ACC112 (cell line): Measurements from ENCODE around the gene KYAT1.

Experiments used
- H2AFZ ChIP-seq: fragments of 200-600 bp; sonication (generic); one replicate; pipeline ENCODE4 v1.6.0; 2017; ENCODE audit warnings: antibody characterized with exemption, low read length; ENCODE audit not compliant: unreplicated experiment
- H3K27ac ChIP-seq: fragments of 200-600 bp; sonication (generic); 2 replicates; pipeline ENCODE4 v1.5.1; 2014; ENCODE audit warnings: low read depth, mild to moderate bottlenecking, antibody characterized with exemption, low read length, moderate library complexity
- H3K27me3 ChIP-seq: fragments of 200-600 bp; sonication (generic); 2 replicates; pipeline ENCODE4 v1.6.1; 2014; ENCODE audit warnings: mild to moderate bottlenecking, antibody characterized with exemption, low read length, moderate library complexity, mixed read lengths; ENCODE audit not compliant: insufficient read depth
- H3K36me3 ChIP-seq: fragments of 200-600 bp; sonication (generic); 2 replicates; pipeline ENCODE4 v1.6.1; 2016; ENCODE audit warnings: mild to moderate bottlenecking, antibody characterized with exemption, low read length, moderate library complexity, mixed read lengths; ENCODE audit not compliant: insufficient read depth
- H3K4me1 ChIP-seq: fragments of 200-600 bp; sonication (generic); one replicate; pipeline ENCODE4 v1.6.1; 2016; ENCODE audit warnings: low read length, mixed read lengths; ENCODE audit not compliant: insufficient read depth, unreplicated experiment, control insufficient read depth
- H3K4me3 ChIP-seq: fragments of 200-600 bp; sonication (generic); 2 replicates; pipeline ENCODE4 v1.5.1; 2014; ENCODE audit warnings: mild to moderate bottlenecking, low read depth, low read length
- H3K79me2 ChIP-seq: fragments of 200-600 bp; sonication (generic); one replicate; pipeline ENCODE4 v1.6.0; 2016; ENCODE audit warnings: low read length; ENCODE audit not compliant: control insufficient read depth, unreplicated experiment, insufficient read depth

The KYAT1 gene

DNA sequence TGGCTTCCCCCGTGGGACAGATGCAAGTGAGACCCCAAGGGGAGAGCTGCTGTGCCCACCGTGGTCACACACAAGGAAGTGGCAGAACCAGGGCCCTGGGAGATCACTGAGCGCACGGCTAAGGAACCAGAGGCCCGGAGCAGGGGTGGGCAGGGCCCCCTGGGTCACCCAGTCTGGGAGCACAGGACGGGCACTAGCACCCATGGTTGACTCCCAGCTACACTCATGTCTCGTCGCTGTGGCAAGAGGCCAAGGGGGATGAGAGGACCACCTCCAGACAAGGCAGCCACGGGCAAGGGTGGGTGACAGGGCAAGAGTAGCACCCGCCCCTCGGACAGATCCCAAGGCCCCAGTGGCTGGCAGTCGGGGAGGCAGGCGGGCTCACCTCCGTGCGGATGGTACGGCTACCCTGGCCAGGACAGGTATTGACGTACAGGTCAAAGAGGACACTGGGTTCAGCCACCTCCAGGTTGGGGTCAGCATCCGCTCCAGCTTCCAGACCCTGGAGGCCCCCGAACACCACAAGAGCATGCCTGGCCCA is 58.3 kb downstream of the KYAT1 start:
- Histone ChIP-seq H3K4me3 (no peak overlapping the region), H2AFZ (no peak overlapping the region), H3K27ac (no peak overlapping the region), H3K36me3 (peaks cover 9% of the 10 kb centered on the region; the same call in 1 of the 2 replicates), H3K27me3 (no peaks in the 10 kb centered on the region), H3K79me2 (peaks cover 5% of the 10 kb centered on the region), H3K4me1 (peaks cover 6% of the 10 kb centered on the region)

DNA sequence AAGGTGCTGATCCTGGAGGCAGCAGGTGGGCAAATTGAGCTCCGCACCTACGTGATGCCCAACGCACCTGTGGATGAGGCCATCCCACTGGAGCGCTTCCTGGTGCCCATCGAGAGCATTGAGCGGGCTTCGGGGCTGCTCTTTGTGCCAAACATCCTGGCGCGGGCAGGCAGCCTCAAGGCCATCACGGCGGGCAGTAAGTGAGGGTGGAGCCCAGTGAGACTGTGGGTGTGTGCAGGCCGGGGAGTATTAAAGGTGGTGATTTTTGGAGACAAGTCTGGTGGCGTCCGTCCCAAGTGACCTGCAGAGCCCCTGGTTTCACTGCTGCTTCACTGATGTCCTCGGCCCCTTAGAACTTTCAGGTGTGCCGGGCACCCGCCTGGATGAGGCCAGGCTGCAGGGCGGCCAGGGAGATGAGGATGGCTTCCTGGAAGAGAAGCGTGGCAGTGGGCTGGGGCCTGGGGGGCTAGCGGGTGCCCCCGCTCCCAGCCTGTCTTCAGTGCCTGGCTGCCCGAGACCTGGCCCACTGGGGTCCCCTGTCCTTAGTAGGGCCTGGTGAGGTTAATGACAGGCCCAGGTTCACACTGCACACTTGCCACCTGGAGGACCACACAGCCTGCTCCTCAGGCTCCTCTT is 59.2 kb downstream of the KYAT1 start:
- Histone ChIP-seq H3K4me1 (peaks cover 5% of the 10 kb centered on the region), H2AFZ (no peak overlapping the region), H3K36me3 (peaks cover 9% of the 10 kb centered on the region; the same call in 1 of the 2 replicates), H3K79me2 (peaks cover 3% of the 10 kb centered on the region), H3K27ac (no peak overlapping the region), H3K27me3 (no peaks in the 10 kb centered on the region), H3K4me3 (no peak overlapping the region)

GRCh38 chr9:128821584-128822406 is 60.0 kb downstream of the KYAT1 start:
- H3K36me3 ChIP-seq = peaks cover 4% of the 10 kb centered on the region; the same call in 1 of the 2 replicates
- no peak overlapping the region for H3K27ac ChIP-seq
- peaks cover 3% of the 10 kb centered on the region for H3K79me2 ChIP-seq
- H3K27me3 ChIP-seq = no peaks in the 10 kb centered on the region
- no peak overlapping the region for H2AFZ ChIP-seq
- peaks cover 5% of the 10 kb centered on the region for H3K4me1 ChIP-seq
- no peak overlapping the region for H3K4me3 ChIP-seq

GRCh38 chr9:128820665-128821583 is 60.8 kb downstream of the KYAT1 start:
- Histone ChIP-seq H3K4me1 (peaks cover 5% of the 10 kb centered on the region), H3K36me3 (peaks cover 4% of the 10 kb centered on the region; the same call in 1 of the 2 replicates), H3K79me2 (peaks cover 3% of the 10 kb centered on the region), H2AFZ (no peak overlapping the region), H3K27me3 (no peaks in the 10 kb centered on the region), H3K27ac (no peak overlapping the region), H3K4me3 (no peak overlapping the region)

DNA sequence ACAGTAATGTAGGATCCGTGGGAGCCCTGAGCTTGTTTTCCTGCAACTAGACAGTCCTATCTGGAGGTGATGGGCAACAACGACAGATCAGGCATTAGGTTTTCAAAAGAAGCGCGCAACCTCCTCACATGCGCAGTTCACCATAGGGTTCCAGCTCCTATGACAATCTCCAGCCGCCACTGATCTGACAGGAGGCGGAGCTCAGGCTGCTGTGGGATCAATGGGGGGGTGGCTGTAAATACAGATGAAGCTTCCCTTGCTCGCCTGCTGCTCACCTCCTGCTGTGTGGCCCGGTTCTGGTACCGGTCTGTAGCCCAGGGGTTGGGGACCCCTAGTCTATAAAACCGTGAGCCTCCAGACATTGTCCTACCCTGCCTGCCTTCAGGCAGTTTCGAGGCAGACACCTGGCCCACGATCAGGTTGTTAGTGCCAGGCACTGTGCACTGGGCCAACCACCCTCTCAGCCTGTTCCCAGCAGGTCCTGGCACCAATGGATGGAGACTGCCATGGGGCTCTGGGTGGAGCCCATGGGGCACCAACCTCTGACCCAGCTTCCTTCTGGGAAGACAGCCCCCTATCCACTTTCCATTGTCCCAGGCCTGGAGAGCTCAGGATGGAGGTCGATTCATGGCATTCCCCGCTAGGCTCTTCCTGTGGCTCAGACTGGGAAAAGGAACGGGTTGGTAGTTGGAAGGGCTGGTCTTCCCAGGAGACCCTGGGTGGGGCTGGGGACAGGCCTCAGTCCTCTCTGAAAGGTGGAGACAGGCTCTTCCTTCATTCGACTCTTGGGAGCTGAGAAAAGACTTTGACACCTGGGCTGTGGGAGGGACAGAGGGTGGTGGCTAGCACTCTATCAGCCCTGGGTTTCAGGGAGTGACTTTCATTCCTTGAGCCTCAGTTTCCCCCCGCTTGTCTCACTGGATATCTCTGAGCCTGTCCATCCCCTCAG is 61.8 kb downstream of the KYAT1 start:
- Histone ChIP-seq H3K36me3 (peaks cover 4% of the 10 kb centered on the region; the same call in 1 of the 2 replicates), H3K4me3 (peak overlapping the region; percentile 94; the same call in 1 of the 2 replicates), H3K79me2 (peaks cover 3% of the 10 kb centered on the region), H3K4me1 (peaks cover 5% of the 10 kb centered on the region), H3K27me3 (no peaks in the 10 kb centered on the region), H2AFZ (no peak overlapping the region), H3K27ac (no peak overlapping the region)

GRCh38 chr9:128818839-128819715 is 62.7 kb downstream of the KYAT1 start:
- peak overlapping the region; percentile 94 for H3K4me3 ChIP-seq
- peaks cover 5% of the 10 kb centered on the region for H3K4me1 ChIP-seq
- H3K27ac ChIP-seq = no peak overlapping the region
- no peaks in the 10 kb centered on the region for H3K27me3 ChIP-seq
- peak overlapping the region; percentile 73 for H2AFZ ChIP-seq
- H3K36me3 ChIP-seq = no peaks in the 10 kb centered on the region
- H3K79me2 ChIP-seq = peaks cover 3% of the 10 kb centered on the region

DNA sequence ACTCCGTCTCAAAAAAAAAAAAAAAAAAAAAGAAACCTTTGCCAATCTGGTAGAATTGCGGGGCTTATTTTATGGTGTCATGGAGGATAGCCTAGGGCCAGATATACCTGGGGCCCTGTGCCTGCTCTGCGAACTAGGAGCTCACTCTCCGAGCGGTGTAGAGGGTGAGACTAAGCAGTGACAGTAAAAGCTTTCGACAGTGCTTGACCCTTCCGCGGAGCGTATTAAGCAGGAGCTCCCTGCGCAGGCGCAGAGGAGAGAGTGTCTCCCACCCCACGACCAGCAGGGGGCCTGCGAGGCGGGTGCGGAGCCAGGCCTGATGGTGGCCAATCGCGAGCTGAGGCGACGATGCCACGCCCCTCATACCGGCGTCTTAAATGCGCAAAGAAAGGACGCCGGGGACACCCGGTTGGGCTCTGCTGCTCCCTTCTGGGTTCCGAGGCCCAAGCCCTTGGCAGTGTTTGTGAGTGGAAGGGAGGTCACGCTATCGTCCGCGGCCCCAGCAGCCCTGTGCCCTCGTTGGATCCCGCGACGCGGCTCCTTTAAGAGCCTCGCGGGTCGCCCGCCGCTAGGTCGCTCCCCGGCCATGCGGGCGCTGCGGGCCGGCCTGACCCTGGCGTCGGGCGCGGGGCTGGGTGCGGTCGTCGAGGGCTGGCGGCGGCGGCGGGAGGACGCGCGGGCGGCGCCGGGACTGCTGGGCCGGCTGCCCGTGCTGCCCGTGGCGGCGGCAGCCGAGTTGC is 63.5 kb downstream of the KYAT1 start, which contains the start of gene ENDOG:
Gene ENDOG, plus strand, starts transcription at position 402 of the 740 bp plus-strand sequence. Its CDS starts 185 bp downstream, at position 587.
- Histone ChIP-seq H3K27ac (no peak within 1 kb of the TSS; the same call in 1 of the 2 replicates), H3K27me3 (no peaks in the 10 kb centered on the region), H3K4me3 (peak within 1 kb of the TSS; percentile 94), H3K79me2 (peaks cover 3% of the 10 kb centered on the region), H3K36me3 (no peaks in the 10 kb centered on the region), H2AFZ (peak within 1 kb of the TSS; percentile 89), H3K4me1 (peaks cover 5% of the 10 kb centered on the region)

- Histone ChIP-seq H3K27ac (no peak overlapping the region), H3K36me3 (peaks cover 1% of the 10 kb centered on the region; the same call in 1 of the 2 replicates), H3K27me3 (no peaks in the 10 kb centered on the region), H3K79me2 (no peaks in the 10 kb centered on the region), H3K4me3 (no peak overlapping the region), H2AFZ (no peak overlapping the region), H3K4me1 (no peaks in the 10 kb centered on the region)
Observed at GRCh38 chr9:128810873-128811272, 70.9 kb downstream of the KYAT1 start.
